Stimulated activated CD8-positive, alpha-beta memory T cell treated with anti-CD3 and anti-CD28 coated beads, Interleukin-4, amount 100 ng/mL, for 1 hour (primary cell): ENCODE data around the gene EPB41.

ENCODE experiments used
- DNase-seq, 2 donors: peaks; one replicate each; pipeline ENCODE4 v3.0.0-alpha.2; 2020; ENCODE audit warnings: low read depth in 2 of 2, low spot score in 1 of 2

Gene EPB41

GRCh38 chr1:28973596-28974421 is 59.4 kb downstream of the EPB41 start:
- no peak for DNase-seq

GRCh38 chr1:28974432-28974831 is 60.1 kb downstream of the EPB41 start:
- no peak for DNase-seq

- DNase-seq: no peak
Observed at GRCh38 chr1:28976248-28976647, 61.9 kb downstream of the EPB41 start.

GRCh38 chr1:28981210-28981609 is 66.8 kb downstream of the EPB41 start:
- DNase-seq: no peak

GRCh38 chr1:28982198-28982597 is 67.8 kb downstream of the EPB41 start:
- DNase-seq: no peak

- no peak for DNase-seq
Observed at GRCh38 chr1:28983091-28983490, 68.7 kb downstream of the EPB41 start.

- DNase-seq: no peak
Observed at GRCh38 chr1:28983509-28984310, 69.3 kb downstream of the EPB41 start.

- DNase-seq: no peak
Observed at GRCh38 chr1:28984311-28984684, 69.9 kb downstream of the EPB41 start.

GRCh38 chr1:28985427-28985826 is 71.1 kb downstream of the EPB41 start:
- no peak for DNase-seq

GRCh38 chr1:28986306-28986910 is 72.0 kb downstream of the EPB41 start:
- no peak for DNase-seq

- no peak for DNase-seq
Observed at GRCh38 chr1:29002792-29003191, 88.4 kb downstream of the EPB41 start.

GRCh38 chr1:29004288-29004687 is 89.9 kb downstream of the EPB41 start:
- DNase-seq: no peak

GRCh38 chr1:29004798-29005197 is 90.4 kb downstream of the EPB41 start:
- DNase-seq: no peak

- no peak for DNase-seq
Observed at GRCh38 chr1:29011775-29012174, 97.4 kb downstream of the EPB41 start.

- DNase-seq: no peak
Observed at GRCh38 chr1:29017235-29017634, 102.9 kb downstream of the EPB41 start.

GRCh38 chr1:29017975-29018712 is 103.8 kb downstream of the EPB41 start:
- DNase-seq: no peak

GRCh38 chr1:29022620-29023019 is 108.3 kb downstream of the EPB41 start:
- no peak for DNase-seq

- DNase-seq: no peak
Observed at GRCh38 chr1:29029667-29030066, 115.3 kb downstream of the EPB41 start.

- no peak for DNase-seq
Observed at GRCh38 chr1:29032841-29033240, 118.5 kb downstream of the EPB41 start.

GRCh38 chr1:29033829-29034466 is 119.6 kb downstream of the EPB41 start:
- DNase-seq: no peak
